ENCODE results near the gene ZDHHC9.
A peak's percentile ranks its signal among the peaks of the same experiment; 100 is the strongest.

Gene ZDHHC9

DNA sequence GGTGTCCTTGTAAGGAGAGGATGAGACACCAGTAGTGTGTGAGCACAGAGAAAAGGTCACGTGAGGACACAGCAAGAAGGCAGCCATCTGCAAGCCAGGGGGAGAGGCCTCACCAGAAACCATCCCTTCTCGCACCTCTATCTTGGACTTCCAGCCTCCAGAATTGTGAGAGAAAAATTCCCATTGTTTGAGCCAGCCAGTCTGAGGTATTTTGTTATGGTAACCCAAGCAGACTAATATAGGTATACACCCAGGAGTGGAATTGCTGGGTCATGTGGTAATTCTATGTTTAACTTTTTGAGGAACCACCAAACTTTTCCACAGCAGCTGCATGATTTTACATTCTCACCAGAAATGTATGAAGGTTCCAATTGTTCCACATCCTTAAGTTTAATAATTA is 25.6 kb downstream of the ZDHHC9 start:
- DNase-seq: no peak

DNA sequence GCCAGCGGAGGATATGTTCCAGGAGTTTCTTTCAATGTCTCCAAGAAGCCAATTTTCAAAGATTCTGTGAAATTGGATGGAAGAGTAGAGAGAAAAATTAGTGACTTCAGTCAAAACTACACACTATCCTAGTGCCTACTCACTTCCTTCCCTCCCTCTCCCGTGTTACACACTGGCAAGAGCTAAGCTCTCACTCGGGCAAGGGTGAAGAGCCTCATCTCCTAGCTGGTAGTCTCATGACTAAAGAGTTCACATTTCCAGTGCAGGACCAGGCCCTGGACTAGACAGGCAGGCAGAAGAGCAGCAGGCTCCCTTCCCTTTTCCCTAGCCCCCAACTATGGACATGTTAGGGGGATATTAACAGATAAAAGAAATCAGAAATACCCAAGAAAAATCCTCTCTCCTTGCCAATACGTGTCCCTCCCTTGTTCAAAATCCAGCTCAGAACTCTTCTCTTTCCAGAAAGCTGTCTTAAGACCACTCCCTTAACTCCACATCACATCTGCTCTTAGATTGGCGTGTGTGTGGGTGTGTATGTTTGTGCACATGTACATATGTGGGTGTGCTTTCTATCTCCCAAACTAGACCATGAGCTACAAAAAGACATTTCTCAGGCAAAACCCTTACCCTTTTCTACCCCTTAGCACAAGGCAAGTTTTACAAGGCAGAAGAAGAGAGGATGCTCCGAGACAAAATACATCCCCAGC is 29.9 kb downstream of the ZDHHC9 start:
- DNase-seq: no peak

DNA sequence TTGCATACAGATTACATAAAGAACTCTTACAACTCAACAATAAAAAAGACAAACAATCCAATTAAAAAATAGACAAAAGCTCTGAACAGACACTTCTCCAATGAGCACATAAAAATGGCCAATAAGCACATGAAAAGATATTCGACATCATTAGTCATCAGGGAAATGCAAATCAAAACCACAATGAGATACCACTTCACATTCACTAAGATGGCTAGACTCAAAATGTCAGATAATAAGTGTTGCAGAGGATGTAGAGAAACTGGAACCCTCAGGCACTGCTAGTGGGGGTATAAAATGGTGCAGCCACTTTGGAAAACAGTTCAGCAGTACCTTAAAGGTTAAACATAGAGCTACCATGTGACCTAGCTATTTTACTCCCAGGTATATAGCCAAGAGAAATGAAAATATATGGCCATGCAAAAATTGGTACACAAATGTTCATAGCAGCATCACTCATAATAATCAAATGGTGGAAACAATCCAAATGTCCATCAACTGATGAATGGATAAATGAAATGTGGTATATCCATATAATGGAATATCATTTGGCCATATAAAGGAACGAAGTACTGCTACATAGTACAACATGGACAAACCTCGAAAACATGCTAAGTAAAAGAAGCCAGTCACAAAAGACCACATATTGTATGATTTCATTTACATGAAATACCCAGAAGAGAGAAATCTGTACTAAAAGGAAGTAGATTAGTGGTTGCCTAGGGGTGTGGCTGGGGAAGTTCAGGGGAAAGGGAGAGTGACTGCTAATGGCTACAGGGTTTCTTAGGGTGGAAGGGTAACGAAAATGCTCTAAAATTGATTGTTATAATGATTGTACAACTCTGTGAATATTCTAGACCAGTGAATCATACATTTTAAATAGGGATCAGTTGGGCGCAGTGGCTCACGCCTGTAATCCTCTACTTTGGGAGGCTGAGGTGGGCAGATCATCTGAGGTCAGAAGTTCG is 34.6 kb downstream of the ZDHHC9 start:
- no peak for DNase-seq

DNA sequence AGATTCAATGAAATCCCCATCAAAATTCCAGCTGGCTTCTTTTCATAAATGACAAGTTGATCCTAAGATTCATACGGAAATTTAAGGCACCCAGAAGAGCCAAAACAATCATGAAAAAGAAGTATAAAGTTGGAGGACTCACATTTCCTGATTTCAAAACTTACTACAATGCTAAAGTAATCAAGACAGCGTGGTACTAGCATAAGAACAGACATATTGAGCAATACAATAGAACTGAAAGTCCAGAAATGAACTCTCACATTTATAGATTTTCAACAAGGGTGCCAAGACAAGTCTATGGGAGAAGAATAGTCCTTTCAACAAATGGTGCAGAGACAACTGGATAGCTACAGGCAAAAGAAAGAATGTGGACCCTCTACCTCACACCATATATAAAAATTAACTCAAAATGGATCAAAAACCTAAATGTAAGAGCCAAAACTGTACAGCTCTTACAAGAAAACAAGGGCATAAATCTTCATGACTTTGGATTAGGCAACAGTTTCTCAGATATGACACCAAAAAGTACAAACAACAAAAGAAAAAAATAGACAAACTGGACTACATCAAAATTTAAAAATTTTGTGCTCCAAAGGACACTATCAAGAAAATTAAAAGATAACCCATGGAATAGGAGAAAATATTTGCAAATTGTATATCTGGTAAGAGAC is 35.4 kb downstream of the ZDHHC9 start:
- DNase-seq: no peak

DNA sequence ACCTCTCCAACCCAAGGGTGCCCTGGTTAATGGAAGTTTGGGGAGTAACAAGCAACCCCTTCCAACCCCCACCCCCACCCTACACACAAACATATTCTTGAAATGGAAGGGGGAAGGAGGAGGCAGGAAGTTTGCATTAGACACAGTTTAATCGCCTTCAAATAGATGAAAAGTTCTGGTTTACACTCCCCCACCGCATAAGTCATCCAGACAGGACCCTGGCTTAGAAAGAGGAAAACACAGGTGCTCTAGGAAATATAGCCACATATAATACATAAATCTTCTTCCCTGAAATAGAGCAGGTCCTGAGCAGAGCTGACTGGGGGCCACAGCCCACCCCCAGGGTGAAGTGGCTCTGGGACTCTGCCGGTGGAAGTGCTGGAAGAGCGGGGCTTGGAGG is 38.9 kb downstream of the ZDHHC9 start:
- no peak for DNase-seq

DNA sequence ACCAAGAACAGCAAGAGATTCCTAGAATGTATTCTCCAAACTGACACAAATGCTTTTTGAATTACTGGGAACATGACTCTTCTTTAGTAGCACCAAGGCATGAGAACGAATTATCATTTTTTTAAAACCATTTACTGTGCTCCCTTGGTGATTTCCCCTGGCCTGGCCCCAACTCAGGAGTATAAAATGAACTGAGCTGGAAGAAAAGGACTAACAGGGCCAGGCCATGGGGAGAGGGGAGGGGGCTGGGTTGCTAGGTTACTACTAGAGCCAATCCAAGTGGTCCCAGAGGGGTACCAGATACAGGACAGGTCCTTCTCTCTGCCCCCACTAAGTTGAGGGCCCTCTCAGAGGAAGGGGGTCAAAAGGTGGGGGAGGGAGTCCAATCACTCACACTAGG is 40.8 kb downstream of the ZDHHC9 start:
- DNase-seq: no peak

DNA sequence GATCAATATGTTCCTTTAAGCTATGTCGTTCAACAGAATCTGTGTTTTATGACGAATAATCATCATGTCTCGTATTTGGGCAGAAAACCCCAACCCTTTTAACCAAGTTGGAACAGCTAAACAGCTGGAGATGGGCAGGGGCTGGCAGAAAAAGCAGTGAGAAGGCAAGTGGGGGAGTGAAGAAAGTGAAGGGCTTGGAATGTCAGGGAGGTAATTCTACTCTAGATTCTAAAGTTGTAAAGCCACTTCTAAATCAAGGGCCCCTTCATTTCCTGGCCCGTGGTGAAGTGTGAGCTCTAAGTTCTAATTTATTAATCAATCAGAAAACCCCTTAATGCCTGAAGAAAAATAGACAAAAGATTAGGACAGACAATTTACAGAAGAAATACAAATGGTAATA is 43.5 kb downstream of the ZDHHC9 start:
- DNase-seq: no peak

DNA sequence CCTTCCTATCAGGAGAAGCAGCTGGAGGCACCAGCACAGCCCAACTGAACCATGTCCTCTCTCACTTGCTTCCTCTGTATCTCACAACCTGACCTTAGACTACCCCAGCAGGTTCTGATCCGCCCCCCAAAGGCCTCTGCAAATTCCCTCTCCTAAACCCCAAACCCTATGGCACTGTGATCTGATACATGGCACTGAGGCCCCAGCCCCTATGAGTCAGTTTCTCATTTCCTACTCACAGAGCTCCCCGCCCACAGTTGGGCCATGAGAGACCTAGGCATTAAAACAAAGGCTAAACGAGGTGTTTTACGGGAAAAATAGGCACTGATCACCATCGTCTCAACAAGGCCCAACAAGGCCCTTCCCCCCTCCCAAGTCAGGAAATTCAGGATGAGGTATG is 44.8 kb downstream of the ZDHHC9 start:
- DNase-seq: no peak

DNA sequence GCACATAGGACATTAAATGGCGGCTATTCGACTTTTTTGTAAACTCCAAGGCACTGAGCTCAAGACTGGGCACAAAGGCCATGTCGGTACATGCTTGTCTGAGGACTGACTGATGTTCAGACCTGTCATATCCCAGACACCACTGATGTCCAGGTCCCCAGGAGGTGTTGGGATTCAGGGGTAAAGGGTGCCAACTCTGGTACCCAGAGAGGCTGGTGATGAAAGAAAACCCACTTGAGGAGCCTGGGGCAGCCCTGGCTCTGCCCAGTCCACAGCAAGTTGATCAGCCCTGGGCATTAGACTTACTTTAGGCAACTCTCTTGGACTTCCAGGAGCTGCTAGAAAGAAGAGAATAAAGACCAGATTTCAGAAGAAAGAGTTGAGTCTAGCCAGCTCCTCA is 45.2 kb downstream of the ZDHHC9 start:
- no peak for DNase-seq

DNA sequence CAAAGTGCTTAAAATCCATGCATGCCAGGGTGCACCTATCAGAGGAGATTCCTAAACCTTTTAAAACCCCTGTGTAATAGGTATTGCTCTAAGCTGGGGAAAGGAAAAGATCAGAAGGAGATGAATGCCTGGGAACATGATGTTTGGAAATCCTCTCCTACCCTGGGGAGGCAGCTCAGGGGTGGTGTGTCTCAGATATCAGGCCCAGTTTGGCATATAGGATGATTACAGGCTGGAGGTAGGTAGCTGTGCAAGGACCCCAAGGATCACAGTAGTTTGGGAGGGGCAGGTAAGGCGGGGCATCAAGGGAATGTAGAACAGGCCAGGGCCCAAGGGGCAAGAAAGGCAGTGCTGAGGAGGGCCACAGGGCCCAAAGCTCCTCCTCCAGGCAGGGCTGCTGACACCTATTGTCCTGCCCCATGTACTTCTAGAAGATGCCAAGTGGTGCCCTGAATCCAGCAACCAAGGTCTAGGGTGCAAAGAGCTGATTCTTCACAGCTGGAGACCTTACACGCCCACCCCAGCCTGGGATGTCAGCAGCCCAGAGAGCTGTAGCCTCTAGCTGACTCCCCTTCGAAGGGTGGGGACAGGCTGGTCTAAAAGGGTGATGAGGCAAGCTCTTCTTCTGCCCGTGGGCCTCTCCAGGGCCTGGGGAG is 46.3 kb downstream of the ZDHHC9 start:
- DNase-seq: no peak

DNA sequence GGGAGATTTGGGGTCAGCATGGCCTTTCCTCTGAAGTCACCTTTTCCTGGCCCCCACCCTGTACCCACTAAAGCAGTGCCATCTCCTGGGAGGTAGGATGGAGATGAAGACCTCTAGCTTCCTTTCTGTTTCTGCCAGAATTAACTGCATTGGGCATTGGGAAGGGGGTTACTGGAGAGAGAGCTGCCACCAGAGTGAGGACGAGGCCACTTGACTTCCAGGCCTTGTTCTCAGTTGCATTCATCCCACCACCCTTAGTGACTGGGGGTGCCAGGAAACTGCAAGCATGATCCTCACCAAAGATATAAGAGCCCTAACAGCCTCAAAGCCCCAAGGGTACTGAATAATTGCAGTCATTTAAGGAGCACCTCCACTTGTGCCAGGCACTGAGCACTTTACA is 48.1 kb downstream of the ZDHHC9 start:
- DNase-seq: no peak

DNA sequence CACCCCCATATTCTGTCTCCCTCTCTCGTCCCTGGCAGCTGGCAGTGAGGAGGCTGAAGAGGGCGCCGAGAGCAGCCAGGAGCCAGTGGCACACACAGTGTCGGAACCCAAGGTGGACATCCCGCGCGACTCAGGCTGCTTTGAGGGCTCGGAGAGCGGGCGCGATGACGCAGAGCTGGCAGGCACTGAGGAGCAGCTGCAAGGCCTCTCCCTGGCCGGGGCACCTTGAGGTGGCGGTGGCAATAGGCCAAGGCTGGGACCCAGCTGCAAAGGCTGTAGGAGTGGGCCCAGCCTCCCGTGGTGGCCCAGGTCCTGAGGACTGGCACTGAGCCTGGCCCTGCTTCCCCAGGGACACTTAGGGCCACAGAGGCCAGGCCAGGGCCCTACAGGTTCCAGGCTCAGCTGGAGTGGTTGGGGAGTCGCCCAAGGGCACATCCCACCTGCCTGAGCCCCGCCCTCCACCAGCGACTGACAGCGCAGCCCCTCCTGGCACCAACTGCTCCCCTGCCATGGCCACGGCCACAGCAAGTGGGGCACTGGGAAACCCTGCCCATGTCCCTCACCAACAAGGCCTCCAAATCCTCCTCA is 50.0 kb downstream of the ZDHHC9 start:
- DNase-seq: no peak

DNA sequence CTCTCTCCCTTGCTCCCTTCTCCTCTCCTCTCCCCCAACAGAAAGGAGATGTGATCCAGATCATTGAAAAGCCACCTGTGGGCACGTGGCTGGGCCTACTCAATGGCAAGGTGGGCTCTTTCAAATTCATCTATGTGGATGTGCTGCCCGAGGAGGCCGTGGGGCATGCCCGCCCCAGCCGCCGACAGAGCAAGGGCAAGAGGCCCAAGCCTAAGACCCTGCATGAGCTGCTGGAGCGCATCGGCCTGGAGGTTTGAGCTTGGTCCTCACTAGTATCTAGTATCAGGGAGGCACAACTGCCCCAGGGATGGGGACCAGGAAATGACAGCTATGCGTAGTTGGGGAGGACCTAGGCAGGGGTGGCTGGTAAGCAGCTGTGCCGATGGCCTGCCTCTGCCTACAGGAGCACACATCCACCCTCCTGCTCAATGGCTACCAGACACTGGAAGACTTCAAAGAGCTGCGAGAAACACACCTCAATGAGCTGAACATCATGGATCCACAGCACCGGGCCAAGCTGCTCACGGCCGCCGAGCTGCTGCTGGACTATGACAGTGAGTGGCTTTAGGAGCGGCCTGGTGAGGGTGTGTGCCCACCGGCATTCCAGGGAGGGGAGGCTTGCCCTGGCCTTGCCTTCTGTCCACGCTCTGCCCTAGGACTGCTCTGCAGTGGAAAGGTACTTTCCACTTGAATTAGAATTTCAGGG is 50.9 kb downstream of the ZDHHC9 start:
- no peak for DNase-seq

DNA sequence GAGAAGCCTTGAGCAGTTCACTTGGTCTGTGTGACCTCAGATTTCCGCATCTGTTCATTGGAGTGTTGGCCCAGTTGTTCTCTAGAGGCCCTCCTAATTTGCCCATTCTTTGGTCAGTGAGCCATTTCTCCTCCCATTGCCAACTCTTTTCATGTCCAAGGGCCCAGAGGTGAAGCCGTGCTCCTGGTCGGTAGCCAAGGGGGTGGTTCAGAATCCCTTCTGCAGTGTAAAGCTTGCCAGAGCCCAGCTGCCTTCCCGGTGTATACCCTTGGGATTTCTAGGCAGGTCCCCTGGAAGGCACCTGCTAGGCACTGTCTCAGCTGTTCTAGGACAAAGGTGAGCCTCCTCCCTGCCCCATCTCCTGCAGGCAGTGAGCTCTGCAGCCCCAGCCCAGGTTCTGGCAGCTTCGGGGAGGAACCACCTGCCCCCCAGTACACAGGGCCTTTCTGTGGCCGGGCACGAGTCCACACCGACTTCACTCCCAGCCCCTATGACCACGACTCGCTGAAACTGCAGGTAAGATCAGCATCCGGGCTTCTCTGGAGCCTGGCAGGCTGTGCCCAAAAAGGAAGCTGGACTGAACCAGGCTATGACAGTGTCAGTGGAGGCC is 51.6 kb downstream of the ZDHHC9 start:
- DNase-seq: no peak

DNA sequence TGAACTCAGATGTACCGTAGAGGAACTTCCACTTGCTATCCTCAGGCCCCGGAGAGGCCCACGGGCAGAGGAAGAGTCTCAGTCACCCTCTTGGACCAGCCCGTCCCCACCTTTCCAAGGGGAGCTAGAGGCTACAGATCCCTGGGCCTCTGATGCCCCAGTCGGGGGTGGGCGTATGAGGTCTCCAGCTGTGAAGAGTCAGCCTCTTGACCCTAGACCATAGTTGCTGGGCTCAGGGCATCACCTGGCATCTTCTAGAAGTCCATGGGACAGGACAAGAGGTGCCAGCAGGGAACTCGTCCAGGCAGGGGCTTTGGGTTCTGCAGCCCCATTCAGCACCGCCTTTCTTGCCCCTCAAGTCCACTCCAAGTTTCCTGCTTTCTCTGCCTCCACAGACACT is 52.4 kb downstream of the ZDHHC9 start:
- DNase-seq: no peak

DNA sequence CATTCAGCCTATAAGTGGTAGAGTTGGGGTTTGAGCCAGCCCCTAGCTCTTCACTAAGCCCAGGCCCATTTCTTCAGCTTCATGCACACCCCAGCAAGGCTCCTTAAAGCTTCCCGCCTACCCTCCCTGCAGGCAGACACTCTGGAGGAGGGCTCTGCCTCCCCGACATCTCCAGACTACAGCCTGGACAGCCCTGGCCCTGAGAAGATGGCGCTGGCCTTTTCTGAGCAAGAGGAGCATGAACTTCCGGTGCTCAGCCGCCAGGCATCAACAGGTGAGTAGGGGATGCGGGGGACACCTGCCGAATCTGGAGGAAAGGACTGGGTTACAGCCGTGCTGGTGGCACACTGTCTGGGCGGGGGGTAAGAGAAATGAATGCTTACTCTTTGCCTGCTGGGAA is 52.9 kb downstream of the ZDHHC9 start:
- no peak for DNase-seq

DNA sequence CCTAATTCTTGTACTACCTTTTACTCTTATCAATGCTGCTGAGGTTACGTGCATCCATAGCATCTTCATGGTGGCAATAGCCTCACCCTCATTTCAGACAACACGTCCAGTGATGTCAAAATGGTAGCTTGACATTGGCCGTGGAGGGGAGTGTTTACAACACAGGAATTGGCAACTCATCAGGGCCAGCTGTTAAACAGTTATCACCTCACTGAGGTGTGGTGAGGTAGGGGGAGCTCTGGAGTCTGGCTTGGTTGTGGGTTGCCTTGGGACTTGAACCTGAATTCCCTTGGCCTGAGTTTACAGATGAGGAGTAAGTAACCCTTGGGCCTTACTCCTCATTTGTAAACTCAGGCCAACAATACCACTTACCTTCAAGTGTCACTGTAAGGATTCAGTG is 53.5 kb downstream of the ZDHHC9 start:
- no peak for DNase-seq

DNA sequence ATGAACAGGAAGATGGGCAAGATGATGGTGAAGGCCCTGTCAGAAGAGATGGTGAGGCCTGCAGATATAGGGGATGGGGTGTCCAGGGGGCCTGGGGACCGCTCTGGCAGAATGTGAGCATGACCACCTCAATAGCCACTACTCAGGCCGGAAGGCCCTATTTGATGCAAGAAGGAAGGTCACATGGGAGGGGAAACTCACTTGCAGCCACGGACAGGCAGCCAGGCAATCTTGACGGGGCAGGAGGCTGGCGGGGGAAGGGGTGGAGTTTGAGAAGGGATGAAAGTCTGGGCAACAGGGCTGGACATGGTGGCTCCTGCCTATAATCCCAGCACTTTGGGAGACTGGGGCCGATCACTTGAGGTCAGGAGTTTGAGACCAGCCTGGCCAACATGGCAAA is 55.2 kb downstream of the ZDHHC9 start:
- DNase-seq: no peak

DNA sequence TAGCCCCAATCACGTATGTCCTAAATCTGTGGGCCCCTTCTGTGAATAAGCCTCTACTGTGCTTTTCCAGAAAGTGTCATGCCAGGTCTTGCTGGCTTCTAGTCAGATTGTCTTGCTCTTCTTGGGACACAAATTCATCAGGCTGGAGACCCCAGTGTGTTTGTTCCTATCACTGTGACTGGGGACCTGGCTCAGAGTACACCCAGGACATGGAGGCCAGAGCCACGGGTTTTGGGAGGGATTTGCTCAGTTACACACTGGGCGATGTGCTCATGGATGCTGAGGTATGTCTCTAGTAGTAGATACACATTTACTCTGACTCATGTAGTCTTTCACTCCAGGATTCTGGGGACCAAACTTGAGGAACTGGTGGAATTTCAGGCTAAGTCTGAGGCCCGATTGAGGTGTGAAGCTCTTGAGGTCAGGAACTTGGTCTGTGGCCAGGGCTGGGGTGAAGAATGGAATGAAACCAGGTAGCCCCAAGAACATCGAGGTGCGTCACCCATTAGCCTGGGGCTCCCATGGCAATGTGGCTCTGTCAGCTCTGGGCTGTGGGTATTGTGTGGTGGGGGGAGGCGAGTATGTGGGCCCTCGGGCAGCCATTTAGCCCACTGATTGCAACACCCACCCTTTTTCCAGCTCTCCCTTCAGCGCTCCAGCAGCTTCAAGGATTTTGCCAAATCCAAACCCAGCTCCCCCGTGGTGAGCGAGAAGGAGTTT is 56.2 kb downstream of the ZDHHC9 start:
- DNase-seq: no peak

DNA sequence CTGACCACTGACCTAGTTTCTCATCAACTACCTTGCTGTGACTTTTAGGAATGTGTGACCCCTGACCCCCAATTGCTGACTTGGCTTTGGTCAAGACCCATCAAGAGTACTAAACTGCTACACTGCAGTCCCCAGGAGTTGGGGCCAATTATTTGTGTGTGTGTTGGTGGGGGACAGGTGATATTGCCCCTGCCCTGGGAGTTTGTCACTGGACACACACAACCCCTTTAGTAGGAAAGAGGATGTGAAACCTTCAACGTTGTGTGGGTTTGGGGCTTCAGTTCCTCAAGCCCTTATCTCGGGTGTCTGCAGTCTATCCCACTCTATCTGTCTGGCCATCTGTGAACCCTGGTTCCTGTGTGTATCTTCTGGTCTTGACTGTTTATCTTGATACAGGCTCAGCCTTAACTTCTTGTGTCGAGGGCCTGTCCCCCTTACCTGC is 57.5 kb downstream of the ZDHHC9 start:
- DNase-seq: peak; percentile 55

All from CD4-positive, alpha-beta T cell treated with Interleukin-15 for 1 hour (primary cell).